Epithelial cell of esophagus (primary cell): Measurements from ENCODE around the gene MLLT3.

Source experiments
- DNase-seq: peaks from one replicate; pipeline ENCODE4 v3.0.0; 2010; ENCODE audit warnings: low read depth
- H3K4me3 ChIP-seq: 2 replicates; pipeline ENCODE4 v1.5.1; 2011; ENCODE audit warnings: mild to moderate bottlenecking, low read length, control low read depth
- TF ChIP-seq, protein P1 (sequence below): IDR thresholded peaks from 2 replicates; pipeline ENCODE4 v1.5.1; 2011; ENCODE audit warnings: low read depth, mild to moderate bottlenecking, low read length, control low read depth, inconsistent platforms; ENCODE audit not compliant: insufficient read depth; ENCODE audit errors: missing control alignments

The MLLT3 gene

DNA sequence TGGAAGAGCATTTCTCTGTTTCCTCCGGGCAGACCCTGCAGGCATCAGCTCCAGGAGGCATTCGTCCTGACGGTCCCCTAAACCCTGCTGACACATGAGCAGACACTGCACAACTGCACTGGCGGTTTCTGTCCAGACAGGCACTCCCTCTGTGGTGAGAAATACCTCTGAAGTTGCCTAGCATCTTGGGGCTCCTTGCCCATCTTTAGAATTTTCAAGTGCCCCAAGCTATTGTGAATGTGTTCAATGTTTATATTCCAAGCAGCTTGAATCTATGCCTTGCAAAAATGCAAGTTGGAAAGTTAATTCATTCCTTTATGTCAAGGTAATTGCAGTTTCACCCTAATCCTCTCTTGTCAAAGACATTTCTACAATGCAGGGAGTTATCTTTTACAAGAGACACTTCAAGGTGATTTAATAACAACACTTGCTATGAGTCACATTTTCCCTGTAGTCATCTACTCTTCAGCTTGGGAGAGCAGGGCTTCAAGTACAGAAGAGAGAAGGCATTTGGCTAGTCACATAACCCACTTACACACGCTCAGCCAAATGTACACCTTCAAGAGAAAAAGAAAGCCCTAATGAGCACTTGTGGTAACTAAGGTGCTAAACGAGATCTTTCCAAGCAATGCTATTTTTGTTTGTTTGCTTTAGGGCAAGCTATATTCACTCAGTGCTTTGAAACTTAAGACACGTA is 302.5 kb downstream of the MLLT3 start:
- peak; percentile 91 for DNase-seq
- TF ChIP-seq, protein P1, sequence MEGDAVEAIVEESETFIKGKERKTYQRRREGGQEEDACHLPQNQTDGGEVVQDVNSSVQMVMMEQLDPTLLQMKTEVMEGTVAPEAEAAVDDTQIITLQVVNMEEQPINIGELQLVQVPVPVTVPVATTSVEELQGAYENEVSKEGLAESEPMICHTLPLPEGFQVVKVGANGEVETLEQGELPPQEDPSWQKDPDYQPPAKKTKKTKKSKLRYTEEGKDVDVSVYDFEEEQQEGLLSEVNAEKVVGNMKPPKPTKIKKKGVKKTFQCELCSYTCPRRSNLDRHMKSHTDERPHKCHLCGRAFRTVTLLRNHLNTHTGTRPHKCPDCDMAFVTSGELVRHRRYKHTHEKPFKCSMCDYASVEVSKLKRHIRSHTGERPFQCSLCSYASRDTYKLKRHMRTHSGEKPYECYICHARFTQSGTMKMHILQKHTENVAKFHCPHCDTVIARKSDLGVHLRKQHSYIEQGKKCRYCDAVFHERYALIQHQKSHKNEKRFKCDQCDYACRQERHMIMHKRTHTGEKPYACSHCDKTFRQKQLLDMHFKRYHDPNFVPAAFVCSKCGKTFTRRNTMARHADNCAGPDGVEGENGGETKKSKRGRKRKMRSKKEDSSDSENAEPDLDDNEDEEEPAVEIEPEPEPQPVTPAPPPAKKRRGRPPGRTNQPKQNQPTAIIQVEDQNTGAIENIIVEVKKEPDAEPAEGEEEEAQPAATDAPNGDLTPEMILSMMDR: no peak

DNA sequence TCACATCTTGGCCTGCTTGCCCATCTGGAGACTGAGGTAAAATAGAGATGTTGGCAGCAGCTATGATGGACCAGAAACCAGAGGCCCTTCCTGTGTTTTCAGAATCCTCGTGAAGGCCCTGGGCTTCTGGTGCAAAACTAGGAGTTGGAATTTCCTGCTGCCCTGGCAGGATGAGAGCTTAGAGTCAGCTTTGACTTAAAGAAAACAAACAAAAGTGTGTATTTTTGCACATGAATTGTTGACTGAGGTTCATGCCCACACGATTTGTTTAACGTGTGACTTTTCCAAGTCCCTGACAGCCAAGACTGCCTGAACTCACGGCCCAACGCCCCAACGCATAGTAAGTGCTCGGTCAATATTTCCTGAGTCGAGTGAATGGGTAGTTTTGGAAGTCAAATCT is 303.1 kb downstream of the MLLT3 start:
- TF ChIP-seq, protein P1: no peak
- peak; percentile 10 for DNase-seq
- no peak overlapping the region for H3K4me3 ChIP-seq

More for the DNA sequence above, 302.5 kb downstream of the MLLT3 start:
- no peak overlapping the region for H3K4me3 ChIP-seq

DNA sequence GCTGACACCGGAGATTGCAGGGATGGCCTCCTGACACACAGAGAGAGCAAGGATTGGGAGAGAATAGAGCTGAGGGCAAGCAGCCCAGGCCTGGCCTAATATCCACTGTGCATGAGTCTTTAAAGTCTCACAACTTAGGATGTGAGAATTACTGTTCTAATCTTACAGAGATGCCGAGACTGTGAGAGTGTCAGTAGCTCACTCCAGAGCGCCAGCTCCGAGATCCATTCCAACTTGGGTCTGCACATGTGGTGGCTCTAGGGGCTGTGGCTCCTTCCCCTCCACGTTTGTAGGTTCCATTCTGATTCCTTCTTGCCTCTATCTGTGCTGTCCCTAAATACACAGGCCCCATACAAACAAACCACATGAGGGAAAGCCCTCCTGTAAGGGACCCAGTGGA is 304.6 kb downstream of the MLLT3 start:
- no peak for DNase-seq
- H3K4me3 ChIP-seq: no peak overlapping the region
- TF ChIP-seq, protein P1: no peak

DNA sequence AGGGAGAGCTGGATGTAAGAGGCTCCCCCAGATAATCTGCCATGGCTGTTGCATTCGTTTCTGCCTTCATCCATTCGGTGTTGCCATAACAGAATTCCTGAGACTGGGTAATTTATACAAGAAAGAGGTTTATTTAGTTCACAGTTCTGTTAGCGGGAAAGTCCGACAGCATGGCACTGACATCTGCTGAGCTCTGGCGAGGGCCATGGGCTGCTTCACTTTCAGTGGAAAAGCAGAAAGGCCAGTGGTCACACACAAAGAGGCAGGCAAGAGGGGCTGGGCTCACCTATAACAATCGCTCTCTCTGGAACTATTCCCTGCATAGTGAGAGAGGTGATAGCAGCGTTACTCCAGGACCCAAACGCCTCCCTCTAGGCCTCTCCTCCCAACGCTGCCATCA is 305.9 kb downstream of the MLLT3 start:
- no peak overlapping the region for H3K4me3 ChIP-seq
- no peak for DNase-seq
- TF ChIP-seq, protein P1: no peak

DNA sequence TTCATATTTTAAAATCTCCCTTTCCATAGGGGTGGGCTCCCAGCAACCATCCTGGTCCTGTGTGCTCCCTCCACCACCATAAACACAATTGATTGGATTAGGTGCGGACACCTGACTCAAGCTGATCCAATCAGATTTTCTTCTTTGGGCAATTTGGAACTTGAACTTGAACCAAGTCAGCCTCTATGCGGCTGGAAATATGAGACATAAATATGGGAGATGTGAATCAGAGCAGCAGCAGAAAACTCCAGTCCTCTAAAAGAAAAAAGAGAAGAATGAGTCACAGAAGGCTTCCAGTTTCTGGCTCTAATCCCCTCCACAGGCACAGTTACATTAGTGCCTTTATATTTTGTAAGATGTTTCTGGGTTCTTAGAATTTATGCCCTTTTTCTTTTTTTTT is 306.6 kb downstream of the MLLT3 start:
- H3K4me3 ChIP-seq: no peak overlapping the region
- TF ChIP-seq, protein P1: no peak
- DNase-seq: peak; percentile 89

GRCh38 chr9:20314981-20315380 is 307.3 kb downstream of the MLLT3 start:
- TF ChIP-seq, protein P1: no peak
- no peak overlapping the region for H3K4me3 ChIP-seq
- DNase-seq: no peak

DNA sequence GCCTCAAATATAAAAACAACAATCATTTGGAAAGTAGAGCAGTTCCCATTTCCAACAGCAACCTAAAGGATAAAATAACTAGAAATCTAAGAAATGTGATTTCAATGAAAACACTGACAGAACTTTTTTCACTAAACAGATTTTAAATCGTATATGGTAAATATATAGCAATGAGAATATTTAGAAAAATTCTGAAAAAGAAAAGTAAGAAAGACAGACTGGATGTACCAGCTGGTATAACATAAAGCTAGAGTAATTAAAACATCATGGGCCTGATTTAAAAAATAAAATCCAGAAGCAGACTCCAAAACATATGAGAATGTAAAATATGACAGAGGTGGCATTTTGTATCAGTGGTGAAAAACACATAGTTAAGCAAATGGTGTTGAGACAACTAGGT is 308.9 kb downstream of the MLLT3 start:
- DNase-seq: no peak
- no peak overlapping the region for H3K4me3 ChIP-seq
- TF ChIP-seq, protein P1: no peak
